Neural progenitor cell (in vitro differentiated cells): ENCODE measurements around the gene NME4. TPM values are rescaled to one million over a fixed set of nuclear protein-coding genes. Genes with fewer than 3 reads are reported as not detected.
A peak's percentile ranks its signal among the peaks of the same experiment; 100 is the strongest.

Experiments
- DNase-seq: peaks from one replicate; pipeline ENCODE4 v3.0.0-alpha.2; 2016; ENCODE audit warnings: low spot score
- H2AFZ ChIP-seq: fragments of 200-600 bp; sonication (generic); replicated peaks from 2 replicates; pipeline ENCODE4 v1.6.1; 2016; ENCODE audit warnings: antibody characterized with exemption
- H3F3A ChIP-seq: fragments of 200-600 bp; sonication (generic); 2 replicates; pipeline ENCODE4 v1.6.1; 2016; ENCODE audit warnings: antibody characterized with exemption, low read depth
- H3K27ac ChIP-seq: fragments of 200-600 bp; sonication (generic); 2 replicates; pipeline ENCODE4 v1.5.1; 2016; ENCODE audit warnings: mild to moderate bottlenecking
- H3K27me3 ChIP-seq: fragments of 200-600 bp; sonication (generic); 2 replicates; pipeline ENCODE4 v1.6.1; 2016; ENCODE audit warnings: mild to moderate bottlenecking, moderate library complexity
- H3K36me3 ChIP-seq: fragments of 200-600 bp; sonication (generic); 2 replicates; pipeline ENCODE4 v1.5.1; 2016
- H3K4me1 ChIP-seq: fragments of 200-600 bp; sonication (generic); 2 replicates; pipeline ENCODE4 v1.6.1; 2016; ENCODE audit warnings: mixed run types
- H3K4me2 ChIP-seq: fragments of 200-600 bp; sonication (generic); 2 replicates; pipeline ENCODE4 v1.6.1; 2016
- H3K4me3 ChIP-seq: fragments of 200-600 bp; sonication (generic); 2 replicates; pipeline ENCODE4 v1.5.1; 2016
- H3K79me2 ChIP-seq: fragments of 200-600 bp; sonication (generic); 2 replicates; pipeline ENCODE4 v1.6.1; 2016; ENCODE audit warnings: low read depth
- H3K9ac ChIP-seq: fragments of 200-600 bp; sonication (generic); 2 replicates; pipeline ENCODE4 v1.6.1; 2016
- H3K9me3 ChIP-seq: fragments of 200-600 bp; sonication (generic); 2 replicates; pipeline ENCODE4 v1.5.1; 2016; ENCODE audit warnings: low read depth
- H4K20me1 ChIP-seq: fragments of 200-600 bp; sonication (generic); 2 replicates; pipeline ENCODE4 v1.6.1; 2016; ENCODE audit warnings: low read depth
- H3K27ac Mint-ChIP-seq: 3 replicates; pipeline ENCODE4 v1.8.0; 2021; ENCODE audit warnings: mixed read lengths
- H3K27me3 Mint-ChIP-seq: 2 replicates; pipeline ENCODE4 v1.8.0; 2022; ENCODE audit warnings: low read depth, mild to moderate bottlenecking, inconsistent platforms, moderate library complexity, mixed read lengths; ENCODE audit not compliant: insufficient read depth
- H3K36me3 Mint-ChIP-seq: 3 replicates; pipeline ENCODE4 v1.8.0; 2021; ENCODE audit warnings: mixed read lengths
- H3K4me1 Mint-ChIP-seq: 3 replicates; pipeline ENCODE4 v1.8.0; 2021; ENCODE audit warnings: mixed read lengths
- H3K4me3 Mint-ChIP-seq: 3 replicates; pipeline ENCODE4 v1.8.0; 2021; ENCODE audit warnings: mild to moderate bottlenecking, moderate library complexity, mixed read lengths
- H3K9me3 Mint-ChIP-seq: 3 replicates; pipeline ENCODE4 v1.8.0; 2020; ENCODE audit warnings: mixed read lengths
- EZH2 ChIP-seq: fragments of 200-600 bp; sonication (generic); IDR thresholded peaks from 2 replicates; pipeline ENCODE4 v1.6.1; 2017; ENCODE audit warnings: antibody characterized with exemption, mild to moderate bottlenecking, moderate library complexity
- EZH2phosphoT487 ChIP-seq: fragments of 200-600 bp; sonication (generic); IDR thresholded peaks from 2 replicates; pipeline ENCODE4 v1.6.1; 2017; ENCODE audit warnings: antibody characterized with exemption
- total RNA-seq: library from RNA; depleted of rRNA; stranded (reverse); fragments of >200 nt; gene quantifications from 2 replicates; pipeline ENCODE4 v1.2.3, GENCODE V29; 2015; ENCODE audit warnings: low replicate concordance
- TF ChIP-seq, protein P1 (sequence below): fragments of 200-600 bp; sonication (generic); IDR thresholded peaks from 2 replicates; pipeline ENCODE4 v1.5.1; 2017; ENCODE audit warnings: antibody characterized with exemption, mild to moderate bottlenecking

NME4 gene
- total RNA-seq, 1 donor from 2014 or later: 93.3 TPM

DNA sequence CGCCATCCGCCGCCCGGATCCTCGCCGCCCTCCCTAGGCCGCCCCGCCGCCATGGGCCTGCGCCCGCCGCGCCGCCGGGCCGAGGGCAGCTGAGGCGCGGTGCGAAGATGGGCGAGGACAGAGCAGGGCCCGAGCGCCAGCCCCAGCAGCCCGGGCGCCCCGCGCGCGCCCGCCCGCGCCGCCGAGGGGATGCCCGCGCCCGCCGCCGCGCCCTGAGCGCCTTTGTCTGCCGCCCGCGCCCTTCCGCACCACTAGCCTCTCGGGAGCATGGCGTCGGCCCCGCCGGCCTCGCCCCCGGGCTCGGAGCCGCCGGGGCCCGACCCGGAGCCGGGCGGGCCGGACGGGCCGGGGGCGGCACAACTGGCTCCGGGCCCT is 28.7 kb downstream of the NME4 start:
- peaks cover 3% of the 10 kb centered on the region for H3K9me3 Mint-ChIP-seq
- no peak overlapping the region for H3K27ac Mint-ChIP-seq
- peak overlapping the region; percentile 86 for H3K4me3 Mint-ChIP-seq
- peak; percentile 73 for DNase-seq
- peaks cover 39% of the 10 kb centered on the region for H3K27me3 ChIP-seq
- peak overlapping the region; percentile 91 for H2AFZ ChIP-seq
- H3K4me3 ChIP-seq: peak overlapping the region; percentile 99
- TF ChIP-seq EZH2 (no peak), EZH2phosphoT487 (no peak)
- TF ChIP-seq, protein P1, sequence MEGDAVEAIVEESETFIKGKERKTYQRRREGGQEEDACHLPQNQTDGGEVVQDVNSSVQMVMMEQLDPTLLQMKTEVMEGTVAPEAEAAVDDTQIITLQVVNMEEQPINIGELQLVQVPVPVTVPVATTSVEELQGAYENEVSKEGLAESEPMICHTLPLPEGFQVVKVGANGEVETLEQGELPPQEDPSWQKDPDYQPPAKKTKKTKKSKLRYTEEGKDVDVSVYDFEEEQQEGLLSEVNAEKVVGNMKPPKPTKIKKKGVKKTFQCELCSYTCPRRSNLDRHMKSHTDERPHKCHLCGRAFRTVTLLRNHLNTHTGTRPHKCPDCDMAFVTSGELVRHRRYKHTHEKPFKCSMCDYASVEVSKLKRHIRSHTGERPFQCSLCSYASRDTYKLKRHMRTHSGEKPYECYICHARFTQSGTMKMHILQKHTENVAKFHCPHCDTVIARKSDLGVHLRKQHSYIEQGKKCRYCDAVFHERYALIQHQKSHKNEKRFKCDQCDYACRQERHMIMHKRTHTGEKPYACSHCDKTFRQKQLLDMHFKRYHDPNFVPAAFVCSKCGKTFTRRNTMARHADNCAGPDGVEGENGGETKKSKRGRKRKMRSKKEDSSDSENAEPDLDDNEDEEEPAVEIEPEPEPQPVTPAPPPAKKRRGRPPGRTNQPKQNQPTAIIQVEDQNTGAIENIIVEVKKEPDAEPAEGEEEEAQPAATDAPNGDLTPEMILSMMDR: no peak
- H3K79me2 ChIP-seq: peaks cover 46% of the 10 kb centered on the region
- H3K9me3 ChIP-seq: no peaks in the 10 kb centered on the region
- H3K4me1 ChIP-seq: peaks cover 17% of the 10 kb centered on the region
- peaks cover 16% of the 10 kb centered on the region for H3K36me3 Mint-ChIP-seq
- peaks cover 36% of the 10 kb centered on the region for H3K4me1 Mint-ChIP-seq
- H4K20me1 ChIP-seq: peaks cover 46% of the 10 kb centered on the region
- no peaks in the 10 kb centered on the region for H3F3A ChIP-seq
- no peak overlapping the region for H3K27ac ChIP-seq
- H3K27me3 Mint-ChIP-seq: peaks cover 18% of the 10 kb centered on the region
- H3K36me3 ChIP-seq: no peaks in the 10 kb centered on the region
- no peak overlapping the region for H3K9ac ChIP-seq
- peak overlapping the region; percentile 96 for H3K4me2 ChIP-seq

DNA sequence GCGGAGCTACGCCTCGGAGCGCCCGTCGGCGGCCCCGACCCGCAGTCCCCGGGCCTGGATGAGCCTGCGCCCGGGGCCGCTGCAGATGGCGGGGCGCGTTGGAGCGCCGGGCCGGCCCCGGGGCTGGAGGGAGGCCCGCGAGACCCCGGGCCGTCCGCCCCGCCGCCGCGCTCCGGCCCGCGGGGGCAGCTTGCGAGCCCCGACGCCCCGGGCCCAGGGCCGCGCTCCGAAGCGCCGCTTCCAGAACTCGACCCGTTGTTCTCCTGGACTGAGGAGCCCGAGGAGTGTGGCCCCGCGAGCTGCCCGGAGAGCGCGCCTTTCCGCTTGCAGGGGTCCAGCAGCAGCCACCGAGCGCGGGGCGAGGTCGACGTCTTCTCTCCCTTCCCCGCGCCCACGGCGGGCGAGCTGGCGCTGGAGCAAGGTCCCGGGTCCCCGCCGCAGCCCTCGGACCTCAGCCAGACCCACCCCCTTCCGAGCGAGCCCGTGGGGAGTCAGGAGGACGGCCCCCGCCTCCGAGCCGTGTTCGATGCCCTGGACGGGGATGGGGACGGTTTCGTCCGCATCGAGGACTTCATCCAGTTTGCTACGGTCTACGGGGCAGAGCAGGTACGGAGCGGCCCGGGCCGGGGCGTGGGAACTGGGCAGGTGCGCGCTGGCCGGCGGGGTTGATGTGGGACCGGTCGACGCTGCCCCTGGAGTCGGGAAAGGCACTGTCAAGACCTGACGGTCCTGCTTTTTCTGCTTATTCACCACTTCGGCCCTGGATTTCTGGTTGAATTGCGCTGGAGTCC is 29.3 kb downstream of the NME4 start:
- H3K79me2 ChIP-seq: peaks cover 52% of the 10 kb centered on the region
- H3K4me2 ChIP-seq: peak overlapping the region; percentile 96
- Mint-ChIP-seq H3K9me3 (peaks cover 3% of the 10 kb centered on the region), H3K4me3 (peak overlapping the region; percentile 95), H3K4me1 (peaks cover 36% of the 10 kb centered on the region), H3K36me3 (peaks cover 19% of the 10 kb centered on the region), H3K27ac (no peak overlapping the region), H3K27me3 (peaks cover 14% of the 10 kb centered on the region)
- peaks cover 39% of the 10 kb centered on the region for H3K27me3 ChIP-seq
- H2AFZ ChIP-seq: peak overlapping the region; percentile 72
- peaks cover 52% of the 10 kb centered on the region for H4K20me1 ChIP-seq
- peak overlapping the region; percentile 55 for H3K9ac ChIP-seq
- H3K27ac ChIP-seq: no peak overlapping the region
- no peaks in the 10 kb centered on the region for H3K36me3 ChIP-seq
- H3K9me3 ChIP-seq: no peaks in the 10 kb centered on the region
- DNase-seq: peak; percentile 42
- no peaks in the 10 kb centered on the region for H3F3A ChIP-seq
- peak overlapping the region; percentile 99 for H3K4me3 ChIP-seq
- TF ChIP-seq, protein P1: no peak
- TF ChIP-seq EZH2phosphoT487: no peak
- peak; percentile 37 for TF ChIP-seq EZH2
- peaks cover 17% of the 10 kb centered on the region for H3K4me1 ChIP-seq

DNA sequence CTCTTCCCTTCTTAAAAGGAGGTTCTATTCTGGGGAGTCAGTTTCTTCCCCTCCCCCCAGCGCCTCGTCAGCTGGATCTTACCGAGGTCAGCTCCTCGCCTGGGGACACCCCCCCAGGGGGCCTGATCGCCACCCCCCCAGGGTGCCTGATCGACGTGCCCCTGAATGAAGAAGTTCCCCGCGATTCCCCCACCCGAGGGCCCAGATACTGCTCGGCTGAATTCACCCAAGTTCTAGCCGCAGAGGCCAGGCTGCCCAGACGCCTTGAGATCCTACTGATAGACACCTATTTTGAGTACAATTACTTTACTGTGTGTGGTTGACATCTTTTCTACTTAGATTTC is 29.9 kb downstream of the NME4 start:
- peak overlapping the region; percentile 95 for H3K4me3 Mint-ChIP-seq

More for the DNA sequence above, 29.9 kb downstream of the NME4 start:
- Histone ChIP-seq H2AFZ (no peak overlapping the region), H3K36me3 (no peaks in the 10 kb centered on the region), H3K9me3 (no peaks in the 10 kb centered on the region), H3F3A (no peaks in the 10 kb centered on the region), H3K27ac (no peak overlapping the region), H3K9ac (peak overlapping the region; percentile 55), H3K4me2 (peak overlapping the region; percentile 96), H3K4me1 (peaks cover 17% of the 10 kb centered on the region), H3K4me3 (peak overlapping the region; percentile 99), H3K79me2 (peaks cover 54% of the 10 kb centered on the region), H3K27me3 (peaks cover 39% of the 10 kb centered on the region), H4K20me1 (peaks cover 55% of the 10 kb centered on the region)
- Mint-ChIP-seq H3K9me3 (peaks cover 3% of the 10 kb centered on the region), H3K36me3 (peaks cover 19% of the 10 kb centered on the region), H3K27ac (peak overlapping the region; percentile 92), H3K4me1 (peaks cover 36% of the 10 kb centered on the region), H3K27me3 (peaks cover 14% of the 10 kb centered on the region)
- no peak for DNase-seq
- TF ChIP-seq, protein P1: no peak
- TF ChIP-seq EZH2phosphoT487 (no peak), EZH2 (no peak)
